ENCODE measurements around the gene IRAG1.

DNA sequence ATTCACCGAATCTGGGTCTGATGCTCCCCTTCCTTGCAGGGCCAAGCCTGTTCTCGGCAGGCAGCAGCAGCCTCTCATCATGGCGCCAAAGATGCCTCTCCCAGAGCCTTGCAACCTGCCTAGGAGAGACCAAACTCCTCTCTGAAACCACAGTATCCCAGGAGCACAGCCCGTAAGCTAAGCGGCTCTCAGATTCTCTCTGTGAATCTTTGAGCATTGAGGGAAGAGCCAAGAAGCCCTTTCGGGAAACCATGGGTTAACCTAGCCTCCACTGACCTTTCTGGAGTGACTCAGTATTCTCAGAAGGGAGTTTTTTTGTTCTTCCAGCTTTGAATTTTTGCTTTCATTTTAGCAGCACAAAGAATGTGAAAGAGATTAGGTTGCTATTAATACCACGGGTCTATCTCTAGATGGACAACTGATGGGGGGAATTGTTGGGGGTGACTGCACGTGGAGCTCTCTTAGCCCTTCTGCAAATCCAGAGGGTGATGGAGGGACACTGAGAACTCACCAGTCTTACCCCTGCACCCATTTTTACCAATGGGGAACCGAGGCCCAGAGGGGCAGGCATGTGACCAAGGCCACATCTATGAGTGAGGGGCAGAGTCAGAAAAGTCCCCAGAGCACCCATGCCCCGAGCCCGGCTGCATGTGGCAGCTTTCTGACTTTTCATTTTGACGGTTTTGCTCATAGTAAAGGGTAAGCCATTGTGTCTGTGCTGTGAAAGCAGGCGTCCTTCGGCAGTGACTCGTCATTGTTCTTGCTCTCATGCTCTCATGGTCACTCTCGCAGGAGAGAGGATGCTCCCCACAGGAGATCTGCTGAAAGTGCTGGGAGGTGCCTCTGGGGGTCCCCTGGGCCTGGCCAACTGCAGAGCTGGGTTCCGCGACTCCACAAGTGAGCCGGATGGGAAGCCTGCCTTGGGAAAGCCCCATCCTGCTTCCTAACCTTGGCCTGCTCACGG lies 36.0 kb downstream of the IRAG1 start:
- TF ChIP-seq, protein P1, sequence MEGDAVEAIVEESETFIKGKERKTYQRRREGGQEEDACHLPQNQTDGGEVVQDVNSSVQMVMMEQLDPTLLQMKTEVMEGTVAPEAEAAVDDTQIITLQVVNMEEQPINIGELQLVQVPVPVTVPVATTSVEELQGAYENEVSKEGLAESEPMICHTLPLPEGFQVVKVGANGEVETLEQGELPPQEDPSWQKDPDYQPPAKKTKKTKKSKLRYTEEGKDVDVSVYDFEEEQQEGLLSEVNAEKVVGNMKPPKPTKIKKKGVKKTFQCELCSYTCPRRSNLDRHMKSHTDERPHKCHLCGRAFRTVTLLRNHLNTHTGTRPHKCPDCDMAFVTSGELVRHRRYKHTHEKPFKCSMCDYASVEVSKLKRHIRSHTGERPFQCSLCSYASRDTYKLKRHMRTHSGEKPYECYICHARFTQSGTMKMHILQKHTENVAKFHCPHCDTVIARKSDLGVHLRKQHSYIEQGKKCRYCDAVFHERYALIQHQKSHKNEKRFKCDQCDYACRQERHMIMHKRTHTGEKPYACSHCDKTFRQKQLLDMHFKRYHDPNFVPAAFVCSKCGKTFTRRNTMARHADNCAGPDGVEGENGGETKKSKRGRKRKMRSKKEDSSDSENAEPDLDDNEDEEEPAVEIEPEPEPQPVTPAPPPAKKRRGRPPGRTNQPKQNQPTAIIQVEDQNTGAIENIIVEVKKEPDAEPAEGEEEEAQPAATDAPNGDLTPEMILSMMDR (IDR thresholded peaks at IDR 0.05) = no peak
- no peak for TF ChIP-seq POLR2A (IDR thresholded peaks at IDR 0.05)

Measured in ovary (tissue), 3 donors.